HG03469 (cell line): ENCODE measurements around the gene FAM3C.
"Not testable (repeated sequence)": the region's sequence is repeated elsewhere in the genome, so short reads cannot be mapped to it uniquely, and the experiment has no call there.

Source experiments
- ATAC-seq: cut with Tn5 transposase; IDR thresholded peaks from one replicate; pipeline ENCODE4 v1.9.1; 2021; ENCODE audit warnings: mild to moderate bottlenecking, moderate library complexity, moderate number of reproducible peaks; ENCODE audit not compliant: unreplicated experiment

Gene FAM3C

GRCh38 chr7:121395961-121396757, at the start of gene FAM3C:
FAM3C (minus strand) TSS chr7:121396308; CDS start chr7:121382969, 13,339 bp downstream.
- ATAC-seq: peak; percentile 77

GRCh38 chr7:121442845-121443244, 46.7 kb upstream of the FAM3C start:
- no peak for ATAC-seq

- ATAC-seq: no peak
Observed at GRCh38 chr7:121440857-121441503, 44.9 kb upstream of the FAM3C start.

- not testable (repeated sequence) for ATAC-seq
Observed at GRCh38 chr7:121438043-121438955, 42.2 kb upstream of the FAM3C start.

GRCh38 chr7:121437470-121437869, 41.4 kb upstream of the FAM3C start:
- no peak for ATAC-seq

- ATAC-seq: no peak
Observed at GRCh38 chr7:121436688-121437087, 40.6 kb upstream of the FAM3C start.

- no peak for ATAC-seq
Observed at GRCh38 chr7:121436136-121436535, 40.0 kb upstream of the FAM3C start.

- ATAC-seq: no peak
Observed at GRCh38 chr7:121433775-121434174, 37.7 kb upstream of the FAM3C start.

- peak; percentile 59 for ATAC-seq
Observed at GRCh38 chr7:121432486-121432885, 36.4 kb upstream of the FAM3C start.

- ATAC-seq: no peak
Observed at GRCh38 chr7:121431996-121432395, 35.9 kb upstream of the FAM3C start.

GRCh38 chr7:121431389-121431995, 35.4 kb upstream of the FAM3C start:
- ATAC-seq: no peak

- no peak for ATAC-seq
Observed at GRCh38 chr7:121430558-121430957, 34.5 kb upstream of the FAM3C start.

GRCh38 chr7:121429798-121430197, 33.7 kb upstream of the FAM3C start:
- no peak for ATAC-seq

- ATAC-seq: no peak
Observed at GRCh38 chr7:121428855-121429489, 32.9 kb upstream of the FAM3C start.

- not testable (repeated sequence) for ATAC-seq
Observed at GRCh38 chr7:121421743-121422142, 25.6 kb upstream of the FAM3C start.

- ATAC-seq: no peak
Observed at GRCh38 chr7:121420976-121421375, 24.9 kb upstream of the FAM3C start.

- no peak for ATAC-seq
Observed at GRCh38 chr7:121419201-121420148, 23.4 kb upstream of the FAM3C start.

GRCh38 chr7:121416533-121416932, 20.4 kb upstream of the FAM3C start:
- ATAC-seq: no peak

- ATAC-seq: no peak
Observed at GRCh38 chr7:121414436-121414835, 18.3 kb upstream of the FAM3C start.
